K562 (cell line): Measurements from ENCODE around the gene VCAN. TPM values are rescaled to one million over a fixed set of nuclear protein-coding genes. Genes with fewer than 3 reads are reported as not detected.

Experiments
- ATAC-seq: fragments of 200-7000 bp; cut with Tn5 transposase; 3 replicates; pipeline ENCODE4 v1.9.1; 2020; ENCODE audit warnings: moderate library complexity
- BruUV-seq: library from RNA; stranded (reverse); fragments of 400-500 nt; replicated peaks from 2 replicates; lab custom pipeline; 2021; lab: Mats Ljungman, UMichigan
- CTCF ChIA-PET: fragments of 300-600 bp; formaldehyde crosslinking; extraction: SDS; loops from one replicate; lab custom pipeline; 2021; ENCODE audit warnings: low intra/inter-chr PET ratio; lab: Yijun Ruan, JAX
- POLR2A ChIA-PET: fragments of 300-600, 350-650 bp; sonication (Branson Sonifier 250); formaldehyde crosslinking; extraction: SDS; loops from one replicate; lab custom pipeline; 2021; ENCODE audit warnings: antibody characterized with exemption, inconsistent platforms; lab: Yijun Ruan, JAX
- DNase-seq, 4 experiments: peaks; one replicate each; pipeline versions ENCODE4 v3.0.0 to v3.0.0-alpha.2; 2011 to 2018; ENCODE audit warnings: low spot score in 3 of 4, mixed read lengths in 3 of 4; ENCODE audit errors: extremely low read depth in 1 of 4
- FAIRE-seq: peaks from 2 replicates; lab custom pipeline; 2011; peaks lifted over from hg19 to GRCh38; lab: Jason Lieb, UNC
- H2AFZ ChIP-seq: 2 replicates; pipeline ENCODE4 v1.6.0; 2011; ENCODE audit warnings: low read depth, low read length, control low read depth, inconsistent platforms
- H3K27ac ChIP-seq: fragments of 200-600 bp; 3 replicates; pipeline ENCODE4 v1.8.0; 2011; ENCODE audit warnings: low read depth, mild to moderate bottlenecking, control low read depth, inconsistent platforms, low read length, moderate library complexity, mixed read lengths; ENCODE audit errors: extremely low read depth
- H3K27me3 ChIP-seq, 2 experiments: fragments of 300-600 bp in 1 of 2; 2 replicates in 1 of 2; 3 replicates in 1 of 2; pipeline versions ENCODE4 v1.6.0 to v1.8.0; 2011; ENCODE audit warnings: inconsistent platforms in 2 of 2, low read length in 2 of 2, mild to moderate bottlenecking in 1 of 2, mixed read lengths in 1 of 2, moderate library complexity in 1 of 2; ENCODE audit not compliant: control insufficient read depth in 2 of 2, insufficient read depth in 2 of 2
- H3K36me3 ChIP-seq: fragments of 300-600 bp; 3 replicates; pipeline ENCODE4 v1.8.0; 2011; ENCODE audit warnings: mild to moderate bottlenecking, low read length, inconsistent platforms; ENCODE audit not compliant: control insufficient read depth, insufficient read depth
- H3K4me1 ChIP-seq, 2 experiments: fragments of 200-600 bp in 1 of 2; replicated peaks in 1 of 2; 2 replicates in 1 of 2; 3 replicates in 1 of 2; pipeline versions ENCODE4 v1.5.1 to v1.8.0; 2011; ENCODE audit warnings: inconsistent platforms in 2 of 2, low read length in 2 of 2, mild to moderate bottlenecking in 1 of 2, mixed read lengths in 1 of 2, moderate library complexity in 1 of 2; ENCODE audit not compliant: control insufficient read depth in 2 of 2, insufficient read depth in 2 of 2
- H3K4me2 ChIP-seq: 2 replicates; pipeline ENCODE4 v1.6.1; 2011; ENCODE audit warnings: low read length, control low read depth, inconsistent platforms, mixed read lengths; ENCODE audit not compliant: insufficient read depth
- H3K4me3 ChIP-seq: fragments of 200-600 bp; sonication (generic), shearing (Covaris generic); 2 replicates; pipeline ENCODE4 v1.5.1; 2016; ENCODE audit warnings: control low read depth, inconsistent platforms
- H3K79me2 ChIP-seq: fragments of 200-600 bp; 3 replicates; pipeline ENCODE4 v1.8.0; 2011; ENCODE audit warnings: low read length, inconsistent platforms; ENCODE audit not compliant: control insufficient read depth, insufficient read depth
- H3K9ac ChIP-seq, 2 experiments: 2 replicates each; pipeline versions ENCODE4 v1.6.0 to v1.6.1; 2011; ENCODE audit warnings: low read depth in 2 of 2, low read length in 2 of 2, control low read depth in 1 of 2, inconsistent platforms in 1 of 2, mild to moderate bottlenecking in 1 of 2, mixed read lengths in 1 of 2; ENCODE audit not compliant: insufficient read depth in 1 of 2
- H3K9me1 ChIP-seq: one replicate; pipeline ENCODE4 v1.6.0; 2011; ENCODE audit warnings: inconsistent platforms, mild to moderate bottlenecking, low read length, moderate library complexity; ENCODE audit not compliant: control insufficient read depth, insufficient read depth
- H3K9me3 ChIP-seq: replicated peaks from 2 replicates; pipeline ENCODE4 v1.5.1; 2011; ENCODE audit warnings: low read depth, low read length, inconsistent platforms; ENCODE audit not compliant: control insufficient read depth, insufficient read depth
- H4K20me1 ChIP-seq: replicated peaks from 2 replicates; pipeline ENCODE4 v1.6.1; 2011; ENCODE audit warnings: low read length, inconsistent platforms, mixed read lengths; ENCODE audit not compliant: control insufficient read depth, insufficient read depth
- ARID1B ChIP-seq: fragments of 450-650 bp; IDR thresholded peaks from 2 replicates; pipeline ENCODE4 v1.6.1; 2016; ENCODE audit warnings: antibody characterized with exemption, mild to moderate bottlenecking, inconsistent platforms
- FOXP1 ChIP-seq: sonication (generic); formaldehyde crosslinking; IDR thresholded peaks from 2 replicates; pipeline ENCODE4 v1.8.0; 2022; ENCODE audit warnings: mild to moderate bottlenecking, missing genetic modification reagents
- HOXB6 ChIP-seq: fragments of 250-450 bp; sonication (Bioruptor Pico); IDR thresholded peaks from 2 replicates; pipeline ENCODE4 v1.5.1; 2022; ENCODE audit warnings: mild to moderate bottlenecking, borderline replicate concordance
- SIN3B ChIP-seq: fragments of 450-650 bp; IDR thresholded peaks from 2 replicates; pipeline ENCODE4 v1.6.1; 2017; ENCODE audit warnings: low read depth, mild to moderate bottlenecking, moderate library complexity
- SMARCE1 ChIP-seq: fragments of 450-650 bp; IDR thresholded peaks from 2 replicates; pipeline ENCODE4 v1.7.1; 2016; ENCODE audit warnings: mild to moderate bottlenecking
- SNRNP70 ChIP-seq: fragments of 200-400 bp; formaldehyde crosslinking; optimal IDR thresholded peaks from 2 replicates; pipeline ENCODE3; 2017; ENCODE audit warnings: low read depth, low read length
- U2AF2 ChIP-seq: fragments of 200-400 bp; formaldehyde crosslinking; optimal IDR thresholded peaks from 2 replicates; pipeline ENCODE3; 2017; ENCODE audit warnings: low read depth, mild to moderate bottlenecking, low read length
- ZBTB8A ChIP-seq: fragments of 450-650 bp; IDR thresholded peaks from 2 replicates; pipeline ENCODE4 v1.6.1; 2018; ENCODE audit warnings: mild to moderate bottlenecking, moderate library complexity; ENCODE audit not compliant: partially characterized antibody
- ZNF644 ChIP-seq: fragments of 200-800 bp; sonication (Bioruptor generic); IDR thresholded peaks from 2 replicates; pipeline ENCODE4 v1.6.1; 2016; ENCODE audit warnings: low read depth, missing genetic modification characterization, missing compliant biosample characterization
- ZNF764 ChIP-seq: fragments of 250-450 bp; sonication (Bioruptor Pico); IDR thresholded peaks from 2 replicates; pipeline ENCODE4 v1.4.0; 2020; ENCODE audit warnings: low read depth, mild to moderate bottlenecking, moderate library complexity
- in situ Hi-C: fragments of 300-500 bp; cut with MboI; formaldehyde crosslinking; loops from 4 replicates; pipeline ENCODE4 v1.15.0; 2018; ENCODE audit warnings: inconsistent platforms, mixed read lengths
- intact Hi-C: fragments of 100-400 bp; cut with micrococcal nuclease; formaldehyde crosslinking; loops from 2 replicates; pipeline ENCODE4 v1.14.2; 2022
- polyA plus RNA-seq, 8 experiments: library from polyadenylated mRNA; depleted of rRNA in 4 of 8; stranded (reverse) in 5 of 8; unstranded in 3 of 8; fragments of >200 nt; fragmentation: Nextera tagmentation in 2 of 8; fragmentation: Illumina TruSeq in 1 of 8; extraction: Ambion mirVana in 2 of 8; extraction: Trizol in 1 of 8; gene quantifications; 2 replicates each; pipeline versions ENCODE4 v1.2.1 to v1.2.3, GENCODE V29; 2011 to 2014; ENCODE audit warnings: inconsistent platforms in 1 of 8, missing spikeins in 1 of 8
- total RNA-seq, 7 experiments: library from RNA; depleted of rRNA in 6 of 7; stranded (reverse); fragments of >200 nt in 6 of 7; fragmentation: Illumina TruSeq in 2 of 7; extraction: Trizol in 2 of 7; gene quantifications; 2 replicates each; pipeline versions ENCODE4 v1.2.1 to v1.2.3, GENCODE V29; 2011 to 2021; ENCODE audit warnings: low replicate concordance in 1 of 7
- TF ChIP-seq, protein P1 (sequence below): fragments of 450-650 bp; IDR thresholded peaks from 2 replicates; pipeline ENCODE4 v1.6.1; 2014; ENCODE audit warnings: low read depth, mild to moderate bottlenecking, moderate library complexity, borderline replicate concordance

VCAN gene
- total and polyA plus RNA-seq, 9 of the 15 experiments (the other 6 are each of a cell fraction or from before 2014, with no cell fraction given) = 0.01 to 0.33 (median 0.05) TPM

GRCh38 chr5:83450183-83450966 is 21.2 kb upstream of the VCAN start (continued):
- TF ChIP-seq HOXB6 (CRISPR knock-in tag) (no peak), ZNF764 (CRISPR knock-in tag) (no peak)

GRCh38 chr5:83450967-83451248 is 20.6 kb upstream of the VCAN start:
- Histone ChIP-seq H3K4me2 (no peak overlapping the region), H3K79me2 (no peaks in the 10 kb centered on the region)

More at GRCh38 chr5:83450967-83451248, 20.6 kb upstream of the VCAN start:
- no peak for ATAC-seq
- no peaks in the 10 kb centered on the region for H3K9me1 ChIP-seq
- H2AFZ ChIP-seq = no peak overlapping the region
- no peaks in the 10 kb centered on the region for H3K36me3 ChIP-seq
- FAIRE-seq = no peak
- DNase-seq = no peak
- in situ Hi-C loops (no loop called here), intact Hi-C loops (no loop called here)
- H3K27me3 ChIP-seq = no peaks in the 10 kb centered on the region
- H3K9ac ChIP-seq = no peak overlapping the region
- CTCF ChIA-PET = no interaction called here
- peaks cover 2% of the 10 kb centered on the region; the same call in 1 of the 2 replicates for H3K9me3 ChIP-seq
- H3K4me1 ChIP-seq = no peaks in the 10 kb centered on the region
- H4K20me1 ChIP-seq = no peaks in the 10 kb centered on the region
- H3K27ac ChIP-seq = no peak overlapping the region
- POLR2A ChIA-PET = no interaction called here
- TF ChIP-seq U2AF2 (no peak), SNRNP70 (no peak), SMARCE1 (no peak), SIN3B (no peak), ZNF644 (no peak), ZBTB8A (no peak), ARID1B (no peak), FOXP1 (CRISPR knock-in tag) (no peak)
- TF ChIP-seq, protein P1, sequence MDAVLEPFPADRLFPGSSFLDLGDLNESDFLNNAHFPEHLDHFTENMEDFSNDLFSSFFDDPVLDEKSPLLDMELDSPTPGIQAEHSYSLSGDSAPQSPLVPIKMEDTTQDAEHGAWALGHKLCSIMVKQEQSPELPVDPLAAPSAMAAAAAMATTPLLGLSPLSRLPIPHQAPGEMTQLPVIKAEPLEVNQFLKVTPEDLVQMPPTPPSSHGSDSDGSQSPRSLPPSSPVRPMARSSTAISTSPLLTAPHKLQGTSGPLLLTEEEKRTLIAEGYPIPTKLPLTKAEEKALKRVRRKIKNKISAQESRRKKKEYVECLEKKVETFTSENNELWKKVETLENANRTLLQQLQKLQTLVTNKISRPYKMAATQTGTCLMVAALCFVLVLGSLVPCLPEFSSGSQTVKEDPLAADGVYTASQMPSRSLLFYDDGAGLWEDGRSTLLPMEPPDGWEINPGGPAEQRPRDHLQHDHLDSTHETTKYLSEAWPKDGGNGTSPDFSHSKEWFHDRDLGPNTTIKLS = no peak
- BruUV-seq = no TSS peak
- H3K4me3 ChIP-seq = no peak overlapping the region
